Peyer's patch (tissue), 4 donors: ENCODE data around the gene TUBA3E. TPM values are rescaled to one million over a fixed set of nuclear protein-coding genes. Genes with fewer than 3 reads are reported as not detected.
"Not testable (repeated sequence)": the region's sequence is repeated elsewhere in the genome, so short reads cannot be mapped to it uniquely, and the experiment has no call there.

Experiments used
- DNase-seq, 3 donors: peaks; one replicate each; pipeline ENCODE4 v3.0.0-alpha.2; 2017 to 2019
- H3K27ac ChIP-seq, 4 donors: fragments of 200-600 bp; sonication (generic); one replicate each; pipeline ENCODE4 v1.5.1; 2016 to 2019
- H3K27me3 ChIP-seq, 2 donors: fragments of 200-600 bp; sonication (generic); one replicate each; pipeline ENCODE4 v1.5.1; 2019
- H3K36me3 ChIP-seq, 3 donors: fragments of 200-600 bp; sonication (generic); one replicate each; pipeline ENCODE4 v1.5.1; 2016 to 2019
- H3K4me1 ChIP-seq, 4 donors: fragments of 200-600 bp; sonication (generic); one replicate each; pipeline ENCODE4 v1.5.1; 2016 to 2019
- H3K4me3 ChIP-seq, 4 donors: fragments of 200-600 bp; sonication (generic); 1 replicate in 3 of 4; 2 replicates in 1 of 4; pipeline ENCODE4 v1.5.1; 2016 to 2019; ENCODE audit warnings: mild to moderate bottlenecking in 1 of 4
- H3K9me3 ChIP-seq, 4 donors: fragments of 200-600 bp; sonication (generic); one replicate each; pipeline ENCODE4 v1.5.1; 2016 to 2019; ENCODE audit warnings: mild to moderate bottlenecking in 1 of 4
- CTCF ChIP-seq, 6 experiments: fragments of 450-650 bp in 4 of 6; fragments of 200-600 bp in 2 of 6; sonication (generic) in 1 of 6; IDR thresholded peaks; one replicate each; pipeline ENCODE4 v1.5.1; 2017 to 2019; ENCODE audit warnings: antibody characterized with exemption in 6 of 6, mild to moderate bottlenecking in 3 of 6, moderate library complexity in 1 of 6
- POLR2A ChIP-seq, 2 donors: fragments of 450-650 bp; IDR thresholded peaks; one replicate each; pipeline ENCODE4 v1.5.1; 2017; ENCODE audit warnings: antibody characterized with exemption in 2 of 2, mild to moderate bottlenecking in 2 of 2, moderate library complexity in 2 of 2
- total RNA-seq, 4 donors: library from RNA; depleted of rRNA; stranded (reverse); fragments of >200 nt; gene quantifications; one replicate each; pipeline ENCODE4 v1.1.0, GENCODE V29; 2016

TUBA3E gene
- total RNA-seq, 4 donors from 2014 or later, result not detected

GRCh38 chr2:130154773-130155765 lies 43.2 kb downstream of the TUBA3E start:
- no peaks in the 10 kb centered on the region for H3K9me3 ChIP-seq
- TF ChIP-seq POLR2A (IDR thresholded peaks at IDR 0.05) (no peak), CTCF (IDR thresholded peaks at IDR 0.05) (no peak)
- no peak for DNase-seq
- H3K4me3 ChIP-seq, result no peak overlapping the region
- H3K36me3 ChIP-seq, result peaks cover 0 to 35% (median 0%) of the 10 kb centered on the region in 3 donors
- H3K27me3 ChIP-seq, result no peaks in the 10 kb centered on the region
- H3K27ac ChIP-seq, result no peak overlapping the region
- peaks cover 0 to 7% (median 0%) of the 10 kb centered on the region in 4 donors for H3K4me1 ChIP-seq

GRCh38 chr2:130154423-130154770 lies 43.8 kb downstream of the TUBA3E start:
- H3K4me3 ChIP-seq, H3K4me1 ChIP-seq, H3K27ac ChIP-seq, DNase-seq, H3K9me3 ChIP-seq, H3K27me3 ChIP-seq: not testable (repeated sequence)
- peaks cover 0 to 35% (median 0%) of the 10 kb centered on the region in 3 donors for H3K36me3 ChIP-seq

GRCh38 chr2:130153721-130154422 lies 44.4 kb downstream of the TUBA3E start:
- H3K36me3 ChIP-seq, result peaks cover 0 to 30% (median 0%) of the 10 kb centered on the region in 3 donors
- not testable (repeated sequence) for H3K9me3 ChIP-seq, H3K27me3 ChIP-seq, DNase-seq, H3K27ac ChIP-seq, H3K4me1 ChIP-seq, H3K4me3 ChIP-seq

- H3K27me3 ChIP-seq, result no peaks in the 10 kb centered on the region
- no peak overlapping the region for H3K27ac ChIP-seq
- DNase-seq, result no peak
- H3K9me3 ChIP-seq, result no peaks in the 10 kb centered on the region
- H3K4me1 ChIP-seq, result peaks cover 0 to 7% (median 0%) of the 10 kb centered on the region in 4 donors
- H3K36me3 ChIP-seq, result peaks cover 0 to 30% (median 0%) of the 10 kb centered on the region in 3 donors
- TF ChIP-seq POLR2A (IDR thresholded peaks at IDR 0.05), result no peak
- no peak for TF ChIP-seq CTCF (IDR thresholded peaks at IDR 0.05)
- no peak overlapping the region for H3K4me3 ChIP-seq
These were observed 45.2 kb downstream of the TUBA3E start for GRCh38 chr2:130152816-130153595.

GRCh38 chr2:130152136-130152815 lies 46.0 kb downstream of the TUBA3E start:
- not testable (repeated sequence) for H3K9me3 ChIP-seq, DNase-seq, H3K4me3 ChIP-seq, H3K27ac ChIP-seq, H3K4me1 ChIP-seq, H3K27me3 ChIP-seq
- H3K36me3 ChIP-seq, result peaks cover 0 to 30% (median 0%) of the 10 kb centered on the region in 3 donors

GRCh38 chr2:130151145-130151512 lies 47.1 kb downstream of the TUBA3E start:
- H3K36me3 ChIP-seq, result peaks cover 0 to 30% (median 0%) of the 10 kb centered on the region in 3 donors
- not testable (repeated sequence) for H3K9me3 ChIP-seq, H3K27me3 ChIP-seq, H3K27ac ChIP-seq, H3K4me1 ChIP-seq, DNase-seq, H3K4me3 ChIP-seq
